ENCODE results near the gene SLC19A3. TPM values are rescaled to one million over a fixed set of nuclear protein-coding genes. Genes with fewer than 3 reads are reported as not detected.

SLC19A3 gene
- total RNA-seq, 4 donors from 2014 or later, result 5.1 to 14.5 (median 7.4) TPM

DNA sequence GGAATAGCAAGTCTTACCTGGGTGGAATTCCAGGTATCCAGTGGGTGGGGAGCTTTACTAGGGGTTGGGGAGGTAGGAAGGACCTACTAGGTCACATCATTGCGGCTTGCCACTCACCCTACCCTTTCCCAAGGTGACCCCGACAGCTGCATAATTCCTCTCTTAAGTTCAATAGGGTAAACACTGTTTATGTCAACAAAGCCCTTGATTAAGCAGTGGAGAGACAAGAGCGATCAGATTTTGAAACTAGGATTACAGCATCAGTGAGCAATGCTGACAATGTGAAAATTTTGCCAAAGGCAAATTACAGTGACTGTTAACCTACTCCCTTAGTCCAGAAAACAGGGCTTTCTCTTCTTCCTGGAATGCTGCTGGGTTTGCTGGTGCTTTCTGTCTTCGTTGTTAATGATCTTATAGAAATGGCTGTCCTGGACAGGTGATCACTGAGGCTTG is 14.5 kb downstream of the SLC19A3 start:
- no peaks in the 10 kb centered on the region for H3K9me3 ChIP-seq
- no peaks in the 10 kb centered on the region for H3K27me3 ChIP-seq
- DNase-seq (ENCODE audit: low spot score in 2 of 2), result no peak
- H3K36me3 ChIP-seq, result no peaks in the 10 kb centered on the region
- no peak overlapping the region for H3K27ac ChIP-seq
- TF ChIP-seq POLR2A (IDR thresholded peaks at IDR 0.05), result no peak
- TF ChIP-seq EP300 (IDR thresholded peaks at IDR 0.05), result no peak
- TF ChIP-seq, protein P1, sequence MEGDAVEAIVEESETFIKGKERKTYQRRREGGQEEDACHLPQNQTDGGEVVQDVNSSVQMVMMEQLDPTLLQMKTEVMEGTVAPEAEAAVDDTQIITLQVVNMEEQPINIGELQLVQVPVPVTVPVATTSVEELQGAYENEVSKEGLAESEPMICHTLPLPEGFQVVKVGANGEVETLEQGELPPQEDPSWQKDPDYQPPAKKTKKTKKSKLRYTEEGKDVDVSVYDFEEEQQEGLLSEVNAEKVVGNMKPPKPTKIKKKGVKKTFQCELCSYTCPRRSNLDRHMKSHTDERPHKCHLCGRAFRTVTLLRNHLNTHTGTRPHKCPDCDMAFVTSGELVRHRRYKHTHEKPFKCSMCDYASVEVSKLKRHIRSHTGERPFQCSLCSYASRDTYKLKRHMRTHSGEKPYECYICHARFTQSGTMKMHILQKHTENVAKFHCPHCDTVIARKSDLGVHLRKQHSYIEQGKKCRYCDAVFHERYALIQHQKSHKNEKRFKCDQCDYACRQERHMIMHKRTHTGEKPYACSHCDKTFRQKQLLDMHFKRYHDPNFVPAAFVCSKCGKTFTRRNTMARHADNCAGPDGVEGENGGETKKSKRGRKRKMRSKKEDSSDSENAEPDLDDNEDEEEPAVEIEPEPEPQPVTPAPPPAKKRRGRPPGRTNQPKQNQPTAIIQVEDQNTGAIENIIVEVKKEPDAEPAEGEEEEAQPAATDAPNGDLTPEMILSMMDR (IDR thresholded peaks at IDR 0.05), result no peak
- TF ChIP-seq POLR2AphosphoS5 (IDR thresholded peaks at IDR 0.05), result no peak
- WGBS, result 50% methylated on average over 4 of the region's 4 CpGs
- H3K4me1 ChIP-seq, result peaks cover 14% of the 10 kb centered on the region
- no peak overlapping the region for H3K4me3 ChIP-seq

DNA sequence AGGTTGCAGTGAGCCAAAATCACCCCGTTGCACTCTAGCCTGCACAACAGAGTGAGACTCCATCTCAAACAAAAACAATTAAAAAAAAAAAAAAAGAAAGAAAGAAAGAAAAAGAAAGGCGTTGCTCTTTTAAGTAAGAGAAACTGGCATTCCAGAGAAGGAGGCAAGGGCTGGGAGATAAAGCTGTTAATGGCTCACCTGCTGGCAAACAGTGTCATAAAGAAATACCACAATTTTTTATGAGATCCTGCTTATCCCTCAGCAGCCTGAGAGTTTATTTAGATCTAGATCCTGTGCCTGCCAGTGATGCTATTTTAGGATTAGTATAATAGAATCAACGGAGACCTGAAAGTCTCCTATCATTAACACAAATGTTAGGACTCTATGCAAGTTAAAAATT is 16.3 kb downstream of the SLC19A3 start:
- Histone ChIP-seq H3K27ac (no peak overlapping the region), H3K4me3 (no peak overlapping the region), H3K36me3 (no peaks in the 10 kb centered on the region), H3K27me3 (no peaks in the 10 kb centered on the region), H3K9me3 (no peaks in the 10 kb centered on the region), H3K4me1 (peaks cover 14% of the 10 kb centered on the region)
- 82% methylated on average over 3 of the region's 3 CpGs for WGBS
- no peak for DNase-seq (ENCODE audit: low spot score in 2 of 2)
- TF ChIP-seq POLR2A (IDR thresholded peaks at IDR 0.05) (no peak), EP300 (IDR thresholded peaks at IDR 0.05) (no peak), POLR2AphosphoS5 (IDR thresholded peaks at IDR 0.05) (no peak)
- TF ChIP-seq, protein P1 (IDR thresholded peaks at IDR 0.05), result no peak

DNA sequence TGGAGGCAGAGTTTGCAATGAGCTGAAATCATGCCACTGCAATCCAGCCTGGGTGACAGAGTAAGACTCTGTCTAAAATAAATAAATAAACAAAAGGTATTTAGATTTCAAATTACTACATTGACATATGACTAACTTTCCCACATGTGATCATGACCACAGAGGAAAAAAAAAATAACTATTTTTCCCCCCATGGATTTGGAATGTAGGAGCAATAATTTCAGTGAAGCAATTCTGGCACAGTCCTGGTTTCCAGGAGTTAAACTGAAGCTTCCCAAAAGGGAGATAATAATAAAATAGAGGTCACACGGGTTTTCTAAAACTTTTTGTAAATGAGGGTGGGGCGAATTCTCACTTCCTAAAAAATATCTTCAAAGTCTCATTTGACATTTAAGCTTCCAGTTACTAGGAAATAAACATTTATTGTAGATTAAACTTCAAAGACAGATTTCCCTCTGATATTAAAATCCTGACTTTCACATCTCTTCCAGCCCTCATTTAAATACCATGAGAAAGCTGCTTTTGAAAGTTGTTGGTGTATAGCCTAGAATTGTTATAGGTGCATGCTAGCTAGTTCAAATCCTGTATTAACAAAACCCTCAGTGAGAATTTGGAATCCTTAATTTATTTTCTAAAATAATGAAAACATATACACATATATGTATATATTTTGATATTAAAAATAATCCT is 20.7 kb downstream of the SLC19A3 start:
- no peaks in the 10 kb centered on the region for H3K36me3 ChIP-seq
- WGBS, result 28% methylated on average over 2 of the region's 2 CpGs
- no peaks in the 10 kb centered on the region for H3K4me1 ChIP-seq
- DNase-seq (ENCODE audit: low spot score in 2 of 2), result no peak
- no peaks in the 10 kb centered on the region for H3K9me3 ChIP-seq
- TF ChIP-seq, protein P1 (IDR thresholded peaks at IDR 0.05), result no peak
- TF ChIP-seq EP300 (IDR thresholded peaks at IDR 0.05) (no peak), POLR2A (IDR thresholded peaks at IDR 0.05) (no peak), POLR2AphosphoS5 (IDR thresholded peaks at IDR 0.05) (no peak)
- H3K27me3 ChIP-seq, result no peaks in the 10 kb centered on the region
- no peak overlapping the region for H3K27ac ChIP-seq
- no peak overlapping the region for H3K4me3 ChIP-seq

- Histone ChIP-seq H3K9me3 (no peaks in the 10 kb centered on the region), H3K27ac (no peak overlapping the region), H3K27me3 (no peaks in the 10 kb centered on the region), H3K4me1 (no peaks in the 10 kb centered on the region), H3K36me3 (no peaks in the 10 kb centered on the region), H3K4me3 (no peak overlapping the region)
- no peak for TF ChIP-seq POLR2AphosphoS5 (IDR thresholded peaks at IDR 0.05)
- no peak for DNase-seq (ENCODE audit: low spot score in 2 of 2)
- WGBS, result 76% methylated on average over 3 of the region's 3 CpGs
Measured at GRCh38 chr2:227687189-227687588, 30.6 kb downstream of the SLC19A3 start.

GRCh38 chr2:227684258-227684657 is 33.6 kb downstream of the SLC19A3 start:
- H3K36me3 ChIP-seq, result no peaks in the 10 kb centered on the region
- TF ChIP-seq, protein P1 (IDR thresholded peaks at IDR 0.05), result no peak
- no peak for TF ChIP-seq EP300 (IDR thresholded peaks at IDR 0.05)
- no peak for TF ChIP-seq POLR2A (IDR thresholded peaks at IDR 0.05)
- TF ChIP-seq POLR2AphosphoS5 (IDR thresholded peaks at IDR 0.05), result no peak
- DNase-seq (ENCODE audit: low spot score in 2 of 2), result no peak
- no peaks in the 10 kb centered on the region for H3K9me3 ChIP-seq
- no peaks in the 10 kb centered on the region for H3K4me1 ChIP-seq
- 62% methylated on average over 5 of the region's 5 CpGs for WGBS
- no peak overlapping the region for H3K4me3 ChIP-seq
- H3K27me3 ChIP-seq, result no peaks in the 10 kb centered on the region
- H3K27ac ChIP-seq, result no peak overlapping the region
